GM18498 (cell line): ENCODE measurements around the gene C9orf72.
"Not testable (repeated sequence)": the region's sequence is repeated elsewhere in the genome, so short reads cannot be mapped to it uniquely, and the experiment has no call there.

Source experiments
- ATAC-seq: cut with Tn5 transposase; IDR thresholded peaks from one replicate; pipeline ENCODE4 v1.9.1; 2021; ENCODE audit warnings: mild to moderate bottlenecking, moderate library complexity; ENCODE audit not compliant: unreplicated experiment

C9orf72 gene

DNA sequence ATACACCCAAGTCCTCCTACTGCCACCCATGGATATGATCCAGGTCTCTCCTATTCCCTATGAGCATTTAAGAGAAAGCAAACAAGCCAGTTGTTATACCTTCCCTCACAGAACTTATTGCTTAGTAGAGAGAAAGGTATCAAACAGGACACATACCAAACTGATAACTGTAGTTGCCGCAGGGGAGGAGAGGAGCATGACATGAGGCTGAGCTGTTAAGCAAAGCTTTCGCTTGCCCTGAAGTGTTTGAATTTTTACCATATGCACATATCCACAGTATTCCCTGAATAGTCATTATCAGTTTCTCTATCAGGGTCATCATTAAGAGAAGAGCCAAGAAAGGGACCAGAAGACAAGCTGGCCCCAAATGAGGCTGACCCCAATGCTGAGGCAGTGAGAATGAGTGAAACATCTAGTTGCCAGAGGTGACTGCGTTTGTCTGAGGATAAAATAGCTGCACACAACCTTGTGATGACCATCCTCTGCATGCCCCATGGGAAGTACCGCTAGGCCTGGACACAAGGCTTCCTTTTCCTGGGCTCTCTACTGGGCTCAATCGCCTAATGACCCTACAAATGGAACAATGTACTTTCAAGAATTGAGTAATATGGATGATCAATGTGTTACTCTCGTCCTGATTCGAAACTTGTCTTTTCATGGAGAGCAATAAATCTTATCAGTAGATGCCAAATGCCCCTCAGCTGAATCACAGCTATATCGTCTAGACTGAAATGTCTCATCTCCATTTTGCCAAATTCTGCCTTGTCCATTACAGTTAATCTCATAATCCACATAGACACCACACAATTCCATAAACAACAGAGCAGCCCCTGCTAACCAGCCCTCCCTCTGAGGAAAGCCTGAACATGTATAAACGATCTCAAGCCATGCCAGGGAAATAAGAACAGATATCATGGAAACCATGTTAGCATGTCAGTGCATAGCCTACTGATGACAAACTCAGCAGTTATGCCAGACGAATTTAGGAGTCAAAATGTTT is 53.5 kb downstream of the C9orf72 start:
- ATAC-seq, result no peak

DNA sequence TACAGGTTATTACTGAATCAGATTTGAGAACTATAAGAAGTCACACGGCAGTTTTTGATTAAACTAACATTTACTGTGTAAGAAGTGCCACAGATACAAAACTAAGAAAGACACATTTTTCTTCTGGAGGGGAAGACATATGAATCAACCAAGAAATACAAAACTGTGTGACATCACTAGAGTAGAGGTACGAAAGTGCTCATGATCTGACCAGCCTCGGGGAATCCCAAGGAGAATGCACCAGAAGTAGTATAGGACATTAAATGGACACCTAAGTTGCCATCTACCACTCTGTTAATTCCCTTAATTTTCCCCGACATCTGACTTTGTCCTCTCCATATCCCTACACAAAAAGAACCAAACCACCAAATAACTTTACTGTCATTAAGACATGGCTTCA is 54.5 kb downstream of the C9orf72 start:
- ATAC-seq, result no peak

DNA sequence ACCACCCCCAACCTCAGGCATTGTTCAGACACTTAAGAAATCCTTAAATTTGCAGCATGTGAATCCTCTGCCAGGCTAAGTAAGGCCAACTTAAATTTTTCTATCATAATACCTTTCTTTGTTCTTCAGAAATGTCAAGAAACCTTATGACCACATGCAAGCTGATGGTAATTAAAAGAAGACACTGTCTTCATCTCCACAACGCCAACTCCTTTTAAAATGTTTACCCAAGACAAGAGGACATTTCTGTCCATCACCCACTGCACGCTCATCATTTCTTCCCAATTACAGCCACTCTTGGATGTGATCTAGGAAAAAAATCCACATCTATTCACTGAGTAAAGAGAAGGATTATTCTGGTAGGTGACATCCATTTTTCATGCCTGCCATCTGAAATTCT is 55.3 kb downstream of the C9orf72 start:
- no peak for ATAC-seq

DNA sequence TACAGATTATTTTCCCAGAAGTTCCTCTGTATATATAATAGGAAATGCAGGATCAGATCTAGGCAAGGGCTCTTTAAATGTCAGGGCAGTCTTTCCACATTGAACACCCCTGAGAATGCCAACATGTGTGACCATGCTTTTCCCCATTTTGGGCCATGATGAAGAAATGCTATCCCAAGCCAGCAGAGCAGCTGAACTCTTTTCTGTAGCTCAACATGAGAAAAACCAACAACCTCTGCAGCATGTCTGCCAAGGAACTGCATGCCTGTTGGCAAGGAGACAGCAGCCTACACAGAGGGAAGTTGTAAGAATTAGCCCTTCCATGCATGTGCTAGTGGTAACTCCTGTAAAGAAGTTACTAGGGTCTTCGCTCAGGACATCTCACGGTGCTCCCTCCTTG is 58.7 kb downstream of the C9orf72 start:
- no peak for ATAC-seq

DNA sequence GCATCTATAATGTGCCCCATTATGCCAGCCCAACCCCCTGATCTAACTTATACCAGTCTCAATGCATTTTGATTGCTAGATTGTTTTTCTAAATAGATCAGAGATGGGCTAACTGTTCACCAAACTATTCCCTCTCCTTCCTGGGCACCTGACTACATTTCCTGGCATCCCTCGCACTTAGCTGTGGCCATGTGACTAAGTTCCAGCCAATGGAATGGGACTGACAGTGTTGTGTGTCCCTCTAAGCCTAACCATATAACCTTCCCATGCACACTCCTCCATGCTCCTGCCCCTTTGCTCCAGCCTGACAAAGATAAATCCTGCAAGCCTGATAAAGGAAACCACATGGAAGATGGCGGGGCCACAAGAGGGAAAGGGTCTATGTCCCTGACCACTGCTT is 61.5 kb downstream of the C9orf72 start:
- no peak for ATAC-seq

DNA sequence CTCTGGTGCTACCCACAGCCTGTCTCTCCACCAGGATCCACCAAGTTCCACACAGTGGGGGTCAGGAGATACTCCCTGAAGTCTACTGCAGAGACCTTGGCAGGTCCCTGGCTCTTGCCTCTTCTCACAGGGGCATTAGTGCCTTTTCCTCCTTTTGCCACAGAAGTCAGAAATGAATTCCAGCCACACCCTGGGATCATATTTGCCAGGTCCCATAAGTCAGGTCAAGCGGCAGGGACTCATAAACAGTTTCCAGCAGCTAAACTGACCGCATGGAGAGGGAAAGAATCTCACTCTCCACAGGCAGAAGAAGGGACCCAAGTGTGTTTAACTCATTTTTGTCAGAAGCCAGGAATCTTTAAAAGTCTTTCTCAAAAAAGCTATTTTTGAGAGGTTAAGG is 62.5 kb downstream of the C9orf72 start:
- no peak for ATAC-seq

DNA sequence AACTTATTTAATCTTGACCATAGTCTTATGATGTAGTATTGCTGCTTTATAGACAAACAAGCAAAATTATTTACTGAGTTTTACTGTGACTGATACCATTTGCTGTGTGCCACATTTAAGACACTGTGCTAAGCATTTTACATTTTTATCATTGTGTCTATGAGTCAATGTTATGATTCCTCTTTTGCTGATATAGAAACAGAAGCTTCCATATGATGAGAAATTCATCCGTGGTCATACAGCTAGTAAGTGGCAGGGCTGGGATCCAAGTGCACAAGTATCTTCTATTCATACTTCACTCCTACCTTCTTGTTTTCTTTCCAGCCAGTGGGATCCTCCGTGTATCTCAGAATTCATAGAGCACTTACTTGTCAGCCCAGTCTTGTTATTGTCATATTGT is 66.3 kb downstream of the C9orf72 start:
- no peak for ATAC-seq

DNA sequence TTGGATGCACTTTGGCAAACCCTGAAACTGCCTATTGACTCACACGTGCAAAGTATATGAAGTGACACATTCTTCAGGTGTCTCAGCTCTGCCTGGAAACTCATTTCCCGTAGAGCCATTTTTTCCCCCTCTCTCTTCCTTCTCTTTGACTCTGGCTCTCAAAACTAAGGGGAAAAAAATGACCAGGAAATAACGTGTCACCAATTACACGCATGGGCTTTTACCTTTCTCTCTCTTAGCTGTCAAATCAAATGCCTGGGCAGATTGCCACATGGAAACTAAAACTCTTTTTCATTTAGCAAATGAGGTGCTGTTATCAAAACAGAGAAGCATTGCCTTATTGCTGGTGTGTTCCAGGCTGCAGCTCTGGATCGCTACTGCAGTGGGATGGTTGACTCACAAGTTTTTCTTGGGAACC is 67.5 kb downstream of the C9orf72 start:
- ATAC-seq, result no peak

DNA sequence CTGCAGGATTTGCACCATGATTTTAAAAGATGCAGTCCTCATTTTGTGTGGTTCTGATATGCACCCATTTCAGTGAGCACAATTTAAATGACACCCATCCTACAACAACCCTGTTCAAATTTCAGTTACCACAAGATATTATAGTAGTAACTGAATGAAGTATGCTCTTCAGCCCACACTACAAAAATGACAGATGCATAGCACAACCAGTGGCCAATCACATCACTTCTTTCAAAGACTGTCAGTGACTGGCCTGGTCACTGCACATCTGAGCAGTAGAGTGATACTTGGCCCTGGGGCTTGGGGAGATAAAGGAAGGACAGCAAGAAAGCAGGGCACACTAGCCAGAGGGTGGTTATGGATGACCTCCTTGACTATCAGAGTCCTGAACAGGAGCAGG is 69.0 kb downstream of the C9orf72 start:
- no peak for ATAC-seq

DNA sequence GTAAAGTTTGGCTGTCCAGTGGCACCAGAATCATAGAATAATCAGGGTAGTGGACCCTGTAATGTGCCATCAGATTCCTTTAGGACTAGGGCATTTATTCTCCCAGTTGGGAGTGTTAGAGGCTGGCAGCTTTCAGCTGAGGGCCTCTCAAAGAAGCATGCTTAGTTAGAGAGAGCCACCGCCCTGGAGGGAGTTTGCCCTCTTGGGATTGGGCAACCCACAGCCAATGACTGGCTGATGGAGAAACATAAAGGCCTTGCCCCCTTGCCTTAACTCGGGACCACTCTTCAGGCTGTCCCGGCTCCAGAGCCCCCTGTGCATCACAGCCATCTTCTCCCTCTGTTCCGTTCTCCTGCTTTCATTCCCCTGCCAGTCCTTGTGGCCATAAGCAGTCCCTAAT is 69.7 kb downstream of the C9orf72 start:
- ATAC-seq, result no peak

DNA sequence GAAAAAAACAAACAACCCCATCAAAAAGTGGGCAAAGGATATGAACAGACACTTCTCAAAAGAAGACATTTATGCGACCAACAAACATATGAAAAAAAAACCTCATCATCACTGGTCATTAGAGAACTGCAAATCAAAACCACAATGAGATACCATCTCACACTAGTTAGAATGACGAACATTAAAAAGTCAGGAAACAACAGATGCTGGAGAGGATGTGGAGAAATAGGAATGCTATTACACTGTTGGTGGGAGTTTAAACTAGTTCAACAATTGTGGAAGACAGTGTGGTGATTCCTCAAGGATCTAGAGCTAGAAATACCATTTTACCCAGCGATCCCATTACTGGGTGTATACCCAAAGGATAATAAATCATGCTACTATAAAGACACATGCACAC is 72.4 kb downstream of the C9orf72 start:
- not testable (repeated sequence) for ATAC-seq

DNA sequence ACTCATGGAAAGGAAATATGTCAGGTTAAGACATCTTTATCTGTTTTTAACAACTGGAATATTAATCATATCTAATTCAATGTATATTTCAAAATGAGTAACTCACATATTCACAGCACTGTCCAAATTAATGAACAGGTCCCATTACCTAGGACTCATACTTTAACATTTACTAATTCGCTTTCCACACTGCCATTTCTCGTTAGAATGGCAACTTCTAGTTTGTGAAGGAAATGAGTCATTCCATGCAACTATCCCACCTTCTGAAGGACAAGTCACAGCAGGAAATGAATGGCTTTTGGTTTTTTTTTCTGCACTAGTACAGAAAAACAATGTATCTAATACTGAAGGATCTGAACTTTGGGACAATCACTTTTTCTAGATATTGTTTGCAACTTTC is 73.8 kb downstream of the C9orf72 start:
- no peak for ATAC-seq

DNA sequence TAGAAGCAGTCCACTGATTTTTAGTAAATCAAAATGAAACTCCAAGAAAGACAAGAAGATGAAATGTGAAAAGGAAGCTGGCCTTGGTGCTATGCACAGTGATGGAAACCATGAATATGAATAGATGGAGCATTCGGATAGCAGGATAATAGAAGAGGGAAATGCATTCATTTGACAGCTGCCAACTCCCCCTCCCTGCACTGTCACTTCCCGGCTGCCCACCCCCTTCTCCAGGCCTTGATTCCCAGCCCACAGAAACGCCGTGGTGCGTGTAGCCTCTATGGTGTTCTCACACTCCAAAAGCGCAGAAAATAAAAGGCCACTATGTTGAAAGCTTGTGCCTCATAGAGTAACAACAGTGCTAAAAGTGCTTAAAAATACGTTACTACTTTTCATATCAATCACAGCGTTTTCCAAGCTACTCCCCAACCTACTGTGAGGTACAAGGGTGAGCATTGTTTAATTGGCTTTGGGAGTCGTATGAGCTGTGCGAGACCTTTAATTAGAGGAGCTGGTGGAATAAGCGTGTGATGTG is 75.3 kb downstream of the C9orf72 start:
- ATAC-seq, result no peak
